HepG2 (cell line): ENCODE measurements around the gene PRSS8. TPM values are rescaled to one million over a fixed set of nuclear protein-coding genes. Genes with fewer than 3 reads are reported as not detected.

Experiments used
- ATRX ChIP-seq: sonication (generic); formaldehyde crosslinking; IDR thresholded peaks from 2 replicates; pipeline ENCODE4 v1.4.0; 2020; ENCODE audit warnings: missing genetic modification reagents, borderline replicate concordance
- HNRNPK ChIP-seq: fragments of 200-400 bp; formaldehyde crosslinking; IDR thresholded peaks from 2 replicates; pipeline ENCODE4 v1.6.1; 2018; ENCODE audit warnings: low read length, low read depth, moderate library complexity, mild to moderate bottlenecking; ENCODE audit not compliant: poor library complexity, severe bottlenecking
- LCORL ChIP-seq, 2 experiments: fragments of 450-650 bp in 1 of 2; sonication (generic) in 1 of 2; formaldehyde crosslinking in 1 of 2; IDR thresholded peaks; 2 replicates each; pipeline versions ENCODE4 v1.5.0 to v1.6.1; 2017 to 2020; ENCODE audit warnings: antibody characterized with exemption in 1 of 2, missing genetic modification reagents in 1 of 2
- MYNN ChIP-seq: sonication (generic); formaldehyde crosslinking; IDR thresholded peaks from 2 replicates; pipeline ENCODE4 v1.4.0; 2020; ENCODE audit warnings: mild to moderate bottlenecking, low read depth, missing genetic modification reagents
- POLR2A ChIP-seq, 2 experiments: IDR thresholded peaks; 2 replicates each; pipeline ENCODE4 v1.6.1; 2011; ENCODE audit warnings: low read depth in 2 of 2, low read length in 2 of 2, mild to moderate bottlenecking in 1 of 2, moderate library complexity in 1 of 2; ENCODE audit not compliant: insufficient read depth in 1 of 2
- RAD51 ChIP-seq: fragments of 450-650 bp; IDR thresholded peaks from 2 replicates; pipeline ENCODE4 v1.6.1; 2016; ENCODE audit warnings: borderline replicate concordance
- SMAD9 ChIP-seq: sonication (generic); formaldehyde crosslinking; IDR thresholded peaks from 2 replicates; pipeline ENCODE4 v1.5.1; 2020; ENCODE audit warnings: mild to moderate bottlenecking, missing genetic modification reagents
- SPEN ChIP-seq: sonication (generic); formaldehyde crosslinking; IDR thresholded peaks from 2 replicates; pipeline ENCODE4 v1.5.1; 2020; ENCODE audit warnings: low read depth, mild to moderate bottlenecking, missing genetic modification reagents
- ZBTB38 ChIP-seq: sonication (generic); formaldehyde crosslinking; IDR thresholded peaks from 2 replicates; pipeline ENCODE4 v1.5.1; 2020; ENCODE audit warnings: mild to moderate bottlenecking, missing genetic modification reagents
- ZBTB7A ChIP-seq: sonication (generic); formaldehyde crosslinking; IDR thresholded peaks from 2 replicates; pipeline ENCODE4 v1.8.0; 2022; ENCODE audit warnings: mild to moderate bottlenecking, missing genetic modification reagents
- ZFP41 ChIP-seq: sonication (generic); formaldehyde crosslinking; IDR thresholded peaks from 2 replicates; pipeline ENCODE4 v1.4.0; 2020; ENCODE audit warnings: mild to moderate bottlenecking, missing genetic modification reagents, borderline replicate concordance
- ZFP90 ChIP-seq: sonication (generic); formaldehyde crosslinking; IDR thresholded peaks from 2 replicates; pipeline ENCODE4 v1.8.0; 2022; ENCODE audit warnings: missing genetic modification reagents, mild to moderate bottlenecking, inconsistent platforms, borderline replicate concordance
- ZKSCAN5 ChIP-seq: sonication (generic); formaldehyde crosslinking; IDR thresholded peaks from 2 replicates; pipeline ENCODE4 v1.5.1; 2020; ENCODE audit warnings: mild to moderate bottlenecking, missing genetic modification reagents
- ZNF230 ChIP-seq: sonication (generic); formaldehyde crosslinking; IDR thresholded peaks from 2 replicates; pipeline ENCODE4 v1.4.0; 2020; ENCODE audit warnings: mild to moderate bottlenecking, missing genetic modification reagents
- ZNF350 ChIP-seq: sonication (generic); formaldehyde crosslinking; IDR thresholded peaks from 2 replicates; pipeline ENCODE4 v1.4.0; 2020; ENCODE audit warnings: mild to moderate bottlenecking, low read depth, missing genetic modification reagents, borderline replicate concordance
- ZNF460 ChIP-seq: sonication (generic); formaldehyde crosslinking; IDR thresholded peaks from 2 replicates; pipeline ENCODE4 v1.5.1; 2020; ENCODE audit warnings: missing genetic modification reagents, mild to moderate bottlenecking, borderline replicate concordance
- polyA plus RNA-seq, 8 experiments: library from polyadenylated mRNA; depleted of rRNA in 3 of 8; stranded (reverse) in 7 of 8; unstranded in 1 of 8; fragments of >200 nt; fragmentation: Illumina TruSeq in 4 of 8; extraction: Trizol in 4 of 8; gene quantifications; 2 replicates each; pipeline versions ENCODE4 v1.2.1 to v1.2.3, GENCODE V29; 2011 to 2016; ENCODE audit warnings: low read depth in 4 of 8, missing spikeins in 1 of 8, mixed read lengths in 1 of 8; ENCODE audit not compliant: insufficient read depth in 1 of 8
- total RNA-seq, 5 experiments: library from RNA; depleted of rRNA; stranded (reverse); fragments of >200 nt; fragmentation: Illumina TruSeq; extraction: Trizol; gene quantifications; 2 replicates each; pipeline ENCODE4 v1.2.3, GENCODE V29; 2016; ENCODE audit warnings: low read depth in 1 of 5
- TF ChIP-seq, protein P1 (sequence below): sonication (generic); formaldehyde crosslinking; IDR thresholded peaks from 2 replicates; pipeline ENCODE4 v1.4.0; 2020; ENCODE audit warnings: mild to moderate bottlenecking, missing genetic modification reagents
- TF ChIP-seq, protein P2 (sequence below): sonication (generic); formaldehyde crosslinking; IDR thresholded peaks from 2 replicates; pipeline ENCODE4 v1.5.0; 2020; ENCODE audit warnings: missing genetic modification reagents

The PRSS8 gene
- total and polyA plus RNA-seq, 2 of the 13 experiments (the other 11 are each of a cell fraction or from before 2014, with no cell fraction given): 2.6 to 7.2 TPM

DNA sequence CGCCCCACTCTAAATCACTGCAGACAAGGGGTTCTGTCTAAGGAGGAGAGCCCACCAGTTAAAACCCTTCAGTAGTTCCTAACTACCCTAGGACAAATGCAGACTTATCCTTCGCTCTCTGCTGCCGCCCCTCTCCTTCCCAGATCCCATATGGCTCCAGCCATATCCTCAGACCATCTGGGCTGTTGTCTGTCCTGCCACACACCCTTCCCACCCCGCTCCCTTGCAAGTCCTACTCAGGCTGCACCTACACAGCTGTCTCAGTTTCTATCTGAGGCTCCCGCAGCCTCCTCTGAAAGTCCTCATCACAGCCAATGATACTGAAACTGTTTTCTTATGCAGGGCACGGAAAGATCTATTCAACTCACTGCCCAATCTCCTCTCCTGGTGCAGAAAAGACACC, 28.1 kb downstream of the PRSS8 start (continued):
- no peak for TF ChIP-seq LCORL (IDR thresholded peaks at IDR 0.05)
- no peak for TF ChIP-seq LCORL (CRISPR knock-in tag; IDR thresholded peaks at IDR 0.05)
- TF ChIP-seq SMAD9 (CRISPR knock-in tag): no peak
- TF ChIP-seq ATRX (CRISPR knock-in tag): no peak
- peak; percentile 8; the same call in 1 of the 2 replicates for TF ChIP-seq ZNF230
- no peak for TF ChIP-seq MYNN (CRISPR knock-in tag)
- peak in 1 of 2 experiments; percentile 39; a peak in 1 of 4 replicates for TF ChIP-seq POLR2A (IDR thresholded peaks at IDR 0.05; ENCODE audit: insufficient read depth in 1 of 2, low read depth in 2 of 2, low read length in 2 of 2)
- TF ChIP-seq HNRNPK: no peak
- no peak for TF ChIP-seq RAD51
- TF ChIP-seq, protein P1, sequence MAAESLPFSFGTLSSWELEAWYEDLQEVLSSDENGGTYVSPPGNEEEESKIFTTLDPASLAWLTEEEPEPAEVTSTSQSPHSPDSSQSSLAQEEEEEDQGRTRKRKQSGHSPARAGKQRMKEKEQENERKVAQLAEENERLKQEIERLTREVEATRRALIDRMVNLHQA: no peak
- no peak for TF ChIP-seq ZBTB7A (CRISPR knock-in tag)
- TF ChIP-seq ZFP41 (CRISPR knock-in tag): no peak
- peak; percentile 79; the same call in 1 of the 2 replicates for TF ChIP-seq ZBTB38 (CRISPR knock-in tag)
- TF ChIP-seq SPEN (CRISPR knock-in tag): peak; percentile 60
- TF ChIP-seq ZNF460 (CRISPR knock-in tag): no peak
- TF ChIP-seq ZKSCAN5 (CRISPR knock-in tag): no peak
- no peak for TF ChIP-seq ZFP90
- TF ChIP-seq, protein P2, sequence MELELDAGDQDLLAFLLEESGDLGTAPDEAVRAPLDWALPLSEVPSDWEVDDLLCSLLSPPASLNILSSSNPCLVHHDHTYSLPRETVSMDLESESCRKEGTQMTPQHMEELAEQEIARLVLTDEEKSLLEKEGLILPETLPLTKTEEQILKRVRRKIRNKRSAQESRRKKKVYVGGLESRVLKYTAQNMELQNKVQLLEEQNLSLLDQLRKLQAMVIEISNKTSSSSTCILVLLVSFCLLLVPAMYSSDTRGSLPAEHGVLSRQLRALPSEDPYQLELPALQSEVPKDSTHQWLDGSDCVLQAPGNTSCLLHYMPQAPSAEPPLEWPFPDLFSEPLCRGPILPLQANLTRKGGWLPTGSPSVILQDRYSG (CRISPR knock-in tag): no peak
- TF ChIP-seq ZNF350 (CRISPR knock-in tag): 0 out of 2 replicates have a peak, but pooled peaks have one; percentile 15
